ENCODE data around the gene OR51G1.

DNA sequence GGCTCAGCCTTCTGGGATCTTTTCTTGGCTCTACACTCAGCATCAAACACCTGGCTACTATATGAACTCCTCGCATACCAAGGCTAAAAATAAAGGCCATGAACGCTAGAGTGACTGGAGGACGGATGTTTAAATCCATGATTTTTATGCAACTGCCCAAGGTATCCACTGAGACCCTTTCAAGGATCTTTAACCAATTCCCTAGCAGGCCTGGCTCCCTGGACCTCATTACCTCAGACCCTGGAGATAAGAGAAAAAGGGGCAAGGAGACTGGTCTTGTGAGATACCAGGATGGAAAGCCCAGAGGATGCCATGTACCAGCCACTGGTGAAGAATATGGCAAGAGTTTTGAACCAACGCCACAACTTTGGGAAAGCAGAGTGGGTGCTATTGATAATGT is 4.9 kb downstream of the OR51G1 start, which contains the start of gene OR51G2:
- TF ChIP-seq CTCF (IDR thresholded peaks at IDR 0.05; ENCODE audit: insufficient read depth, low read length, poor library complexity, severe bottlenecking) (no peak), EZH2phosphoT487 (conservative IDR thresholded peaks at IDR 0.05; ENCODE audit: low read length) (no peak)

Data from SU-DHL-6 (cell line).